GM18517 (cell line): ENCODE results near the gene NTN5.
A peak's percentile ranks its signal among the peaks of the same experiment; 100 is the strongest.
"Not testable (repeated sequence)": the region's sequence is repeated elsewhere in the genome, so short reads cannot be mapped to it uniquely, and the experiment has no call there.

Source experiments
- ATAC-seq: cut with Tn5 transposase; IDR thresholded peaks from one replicate; pipeline ENCODE4 v1.9.1; 2021; ENCODE audit warnings: mild to moderate bottlenecking, moderate library complexity; ENCODE audit not compliant: unreplicated experiment

Gene NTN5

GRCh38 chr19:48645620-48646000 is 27.2 kb downstream of the NTN5 start:
- ATAC-seq = no peak

DNA sequence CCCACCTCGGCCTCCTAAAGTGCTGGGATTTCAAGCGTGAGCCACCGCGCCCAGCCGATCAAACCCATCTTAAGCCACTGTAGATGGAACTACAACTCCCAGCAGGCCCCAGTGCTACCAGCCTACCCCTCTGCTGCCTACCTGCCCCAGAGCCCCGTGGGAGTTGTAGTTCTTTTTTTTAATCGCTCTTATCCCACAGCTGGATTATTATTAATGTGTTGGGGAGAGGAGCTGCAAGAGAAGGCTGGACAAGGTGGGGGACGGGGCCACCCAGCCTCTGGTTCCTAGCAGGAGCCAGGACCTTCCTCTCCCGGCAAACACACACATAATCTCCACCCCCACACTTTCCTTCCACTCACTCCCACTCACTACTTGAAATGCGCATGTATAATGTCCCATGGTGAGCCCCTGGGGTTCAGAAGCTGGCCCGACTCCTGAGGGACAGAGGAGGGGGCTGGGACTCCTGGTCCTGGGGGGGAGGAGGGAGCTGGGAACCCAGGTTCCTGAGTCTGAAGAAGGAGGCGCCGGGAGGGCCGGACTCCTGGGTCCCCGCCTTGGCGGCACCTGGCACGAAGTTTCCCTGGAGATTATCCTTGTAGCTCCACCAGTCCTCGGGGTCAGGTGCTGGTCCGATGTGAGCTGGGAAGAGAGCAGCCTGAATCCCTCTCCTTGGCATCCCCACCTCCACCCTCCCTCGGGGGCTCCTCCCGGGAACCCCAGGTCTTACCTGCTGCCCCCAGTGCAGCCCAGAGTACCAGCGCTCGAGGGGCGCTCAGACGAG is 27.8 kb downstream of the NTN5 start:
- no peak for ATAC-seq

GRCh38 chr19:48644355-48644754 is 28.5 kb downstream of the NTN5 start:
- no peak for ATAC-seq

DNA sequence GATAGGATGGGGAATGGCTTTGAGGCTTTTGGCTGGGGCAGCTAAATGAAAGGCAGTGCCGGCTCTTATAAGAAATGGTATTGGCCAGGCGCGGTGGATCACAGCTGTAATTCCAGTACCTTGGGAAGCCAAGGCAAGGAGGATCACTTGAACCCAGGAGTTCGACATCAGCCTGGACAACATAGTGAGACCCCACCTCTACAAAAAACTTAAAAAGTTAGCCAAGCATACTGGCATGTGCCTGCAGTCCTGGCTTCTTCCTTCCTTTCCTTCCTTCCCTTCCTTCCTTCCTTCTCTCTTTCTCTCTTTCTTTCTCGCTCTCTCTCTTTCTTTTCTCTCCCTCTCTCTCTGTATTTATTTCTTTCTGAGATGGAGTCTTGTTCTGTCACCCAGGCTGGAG is 30.0 kb downstream of the NTN5 start:
- no peak for ATAC-seq

DNA sequence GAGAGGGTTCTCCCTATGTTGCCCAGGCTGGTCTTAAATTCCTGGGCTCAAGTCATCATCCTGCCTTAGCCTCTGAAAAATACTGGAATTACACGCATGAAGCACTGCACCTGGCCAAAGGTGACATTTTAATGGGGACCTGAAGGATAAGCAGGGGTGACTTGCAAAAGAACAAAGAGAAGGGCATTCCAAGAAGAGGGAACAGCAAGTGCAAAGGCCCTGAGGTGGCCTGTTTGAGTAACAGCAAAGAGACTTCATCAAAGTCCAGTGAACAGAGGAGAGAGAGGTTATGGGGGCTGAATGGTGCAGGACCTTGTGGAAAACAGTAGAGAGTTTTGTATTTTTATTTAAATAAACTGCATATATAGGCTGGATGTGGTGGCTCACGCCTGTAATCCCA is 31.0 kb downstream of the NTN5 start:
- ATAC-seq = no peak

GRCh38 chr19:48639483-48640375 is 33.1 kb downstream of the NTN5 start:
- ATAC-seq = no peak

- ATAC-seq = no peak
These were observed 33.9 kb downstream of the NTN5 start for GRCh38 chr19:48638831-48639381.

GRCh38 chr19:48637948-48638830 is 34.6 kb downstream of the NTN5 start:
- peak; percentile 22 for ATAC-seq

DNA sequence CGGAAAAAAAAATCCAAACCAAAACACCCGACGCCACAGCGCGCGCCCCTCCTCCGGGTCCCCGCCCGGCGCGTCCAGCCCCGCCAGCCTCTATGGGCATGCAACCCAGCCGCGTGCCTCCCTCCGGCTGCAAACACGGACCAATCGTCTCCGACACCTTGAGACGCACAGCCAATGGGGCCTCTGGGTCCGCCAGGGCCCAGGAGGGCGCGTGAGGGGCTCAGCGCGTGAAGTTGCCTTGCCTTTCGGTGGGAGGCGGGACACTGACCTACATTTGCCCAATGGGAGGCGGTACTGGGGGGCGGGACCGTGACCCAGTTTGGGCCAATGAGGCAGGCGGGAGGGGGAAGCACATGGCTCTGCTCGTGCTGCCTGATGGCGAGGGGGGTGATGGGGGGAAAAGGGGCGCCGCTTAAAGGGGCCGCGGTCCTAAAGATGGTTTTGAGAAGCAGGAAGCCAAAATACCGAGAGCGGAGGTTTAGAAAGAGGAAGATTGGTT is 35.3 kb downstream of the NTN5 start:
- ATAC-seq = peak; percentile 60

DNA sequence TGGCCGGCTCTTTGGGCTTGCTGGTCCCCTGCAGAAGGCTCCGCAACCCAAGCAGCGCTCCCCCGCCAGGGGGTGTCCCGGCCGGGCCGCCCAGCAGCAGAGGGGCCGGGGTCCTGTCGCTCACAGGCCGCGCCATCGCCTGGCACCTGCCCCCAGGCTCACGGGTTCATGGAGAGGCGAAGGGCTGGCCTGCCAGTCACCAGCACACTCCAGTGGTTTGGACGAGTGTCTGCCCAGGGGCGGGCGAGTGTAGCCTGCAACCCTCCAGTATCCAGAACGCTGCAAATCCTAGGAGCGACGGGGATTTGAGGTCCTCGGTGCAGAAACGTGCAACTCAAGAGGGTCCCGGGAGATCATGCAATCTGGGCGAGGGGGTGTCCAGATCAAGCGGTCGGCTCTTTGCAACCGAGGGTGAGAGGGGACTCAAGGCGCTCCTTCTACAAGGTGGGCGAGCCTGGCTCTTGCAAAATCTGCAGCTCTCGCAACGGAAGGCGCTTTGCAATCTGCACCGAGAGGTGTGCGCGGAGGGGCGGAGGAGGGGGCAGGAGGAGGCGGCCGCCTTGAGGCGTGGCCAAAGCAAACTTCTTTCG is 35.9 kb downstream of the NTN5 start, which contains the start of gene DBP:
DBP (minus strand) TSS at position 521 of the 590 bp plus-strand sequence; CDS start at position 136, 385 bp downstream.
- no peak for ATAC-seq

DNA sequence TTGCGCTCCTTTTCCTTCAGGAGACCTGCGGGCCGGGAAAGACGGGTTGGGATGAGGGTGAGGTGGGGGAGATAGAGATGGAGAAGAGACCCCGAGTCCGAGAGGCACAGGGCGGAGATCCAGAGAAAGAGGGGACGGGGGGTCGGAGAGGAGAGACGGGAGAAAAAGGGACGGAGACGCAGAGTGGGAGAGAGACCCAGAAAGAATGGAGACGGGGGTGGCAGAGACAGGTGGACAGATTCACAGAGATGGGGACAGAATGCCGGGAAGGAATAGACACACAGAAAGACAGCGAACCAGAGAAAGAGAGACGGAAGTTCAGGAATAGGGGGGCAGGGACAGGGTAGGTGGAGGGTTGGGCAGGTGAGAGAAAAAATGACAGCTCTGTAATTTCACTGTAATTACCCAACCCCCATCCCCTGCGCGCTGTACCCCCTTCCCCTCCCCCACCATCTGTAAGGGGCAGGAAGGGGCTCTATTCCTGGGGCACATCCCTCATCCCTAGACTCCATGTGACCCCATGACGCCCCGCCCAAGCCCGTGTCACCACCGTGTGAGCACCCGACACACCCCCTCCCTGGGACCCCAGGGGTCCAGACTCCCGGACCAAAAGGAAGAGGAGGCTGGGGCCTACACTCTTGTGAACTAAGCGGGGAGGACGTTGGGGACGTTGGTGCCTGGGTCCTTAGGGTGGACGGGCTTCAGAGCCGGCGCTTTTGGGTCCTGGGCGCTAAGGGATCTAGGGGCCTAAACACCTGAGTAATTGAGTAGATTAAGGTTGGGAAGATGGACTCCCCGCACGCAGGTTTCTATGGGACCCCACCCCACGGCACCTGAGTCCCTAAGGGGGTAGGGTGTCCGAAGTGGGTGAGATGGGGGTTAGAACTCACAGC is 36.6 kb downstream of the NTN5 start:
- no peak for ATAC-seq

DNA sequence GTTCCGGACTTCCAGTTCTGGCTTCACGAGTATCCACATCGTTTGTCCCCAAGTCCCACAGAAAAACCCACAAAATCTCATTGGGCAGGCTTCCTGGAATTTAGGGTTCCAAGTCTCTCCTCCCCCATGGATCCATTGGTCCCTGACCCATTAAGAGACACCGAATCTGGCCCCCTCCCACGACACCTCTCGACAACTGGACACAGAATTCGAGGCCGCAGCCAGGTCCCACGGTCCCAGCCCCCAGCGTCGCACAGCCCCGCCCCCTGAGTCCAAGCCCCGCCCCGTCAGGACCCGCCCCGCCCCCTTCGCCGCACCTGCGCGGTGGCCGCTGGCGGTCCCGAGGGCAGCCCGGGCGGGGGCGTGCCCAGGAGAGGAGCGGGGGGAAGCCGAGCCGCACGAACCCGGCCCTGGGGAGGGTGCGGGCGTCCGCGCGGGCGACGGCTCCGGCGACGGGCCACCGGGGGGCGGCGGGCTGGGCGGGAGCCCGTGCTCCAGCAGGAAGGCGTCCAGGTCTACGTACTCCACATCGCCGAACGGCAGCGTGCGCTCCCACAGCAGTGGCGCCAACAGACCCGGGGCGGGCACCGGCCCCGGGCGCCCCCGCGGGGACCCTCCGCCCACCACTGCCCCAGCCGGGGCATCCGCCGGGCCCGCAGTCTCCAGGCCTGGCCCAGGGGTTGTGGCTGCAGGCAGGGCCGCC is 37.4 kb downstream of the NTN5 start:
- ATAC-seq = no peak

- no peak for ATAC-seq
These were observed 38.2 kb downstream of the NTN5 start for GRCh38 chr19:48634424-48635262.

GRCh38 chr19:48634036-48634342 is 38.8 kb downstream of the NTN5 start:
- ATAC-seq = no peak

- no peak for ATAC-seq
These were observed 39.4 kb downstream of the NTN5 start for GRCh38 chr19:48633148-48634035.

- no peak for ATAC-seq
These were observed 40.1 kb downstream of the NTN5 start for GRCh38 chr19:48632692-48633147.

DNA sequence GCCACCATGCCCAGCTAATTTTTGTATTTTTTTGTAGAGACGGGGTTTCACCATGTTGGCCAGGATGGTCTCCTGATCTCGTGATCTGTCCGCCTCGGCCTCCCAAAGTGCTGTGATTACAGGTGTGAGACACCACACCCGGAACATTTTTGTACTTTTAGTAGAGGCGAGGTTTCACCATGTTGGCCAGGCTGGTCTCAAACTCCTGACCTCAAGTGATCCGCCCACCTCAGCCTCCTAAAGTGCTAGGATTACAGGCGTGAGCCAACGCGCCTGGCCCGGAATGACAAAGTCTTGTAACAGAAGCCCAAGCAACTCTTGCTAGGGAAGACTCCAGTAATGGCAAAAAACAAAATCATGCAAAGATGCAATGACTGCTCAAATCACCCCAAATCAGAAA is 40.5 kb downstream of the NTN5 start:
- not testable (repeated sequence) for ATAC-seq
